ENCODE data around the gene NTN5.

DNA sequence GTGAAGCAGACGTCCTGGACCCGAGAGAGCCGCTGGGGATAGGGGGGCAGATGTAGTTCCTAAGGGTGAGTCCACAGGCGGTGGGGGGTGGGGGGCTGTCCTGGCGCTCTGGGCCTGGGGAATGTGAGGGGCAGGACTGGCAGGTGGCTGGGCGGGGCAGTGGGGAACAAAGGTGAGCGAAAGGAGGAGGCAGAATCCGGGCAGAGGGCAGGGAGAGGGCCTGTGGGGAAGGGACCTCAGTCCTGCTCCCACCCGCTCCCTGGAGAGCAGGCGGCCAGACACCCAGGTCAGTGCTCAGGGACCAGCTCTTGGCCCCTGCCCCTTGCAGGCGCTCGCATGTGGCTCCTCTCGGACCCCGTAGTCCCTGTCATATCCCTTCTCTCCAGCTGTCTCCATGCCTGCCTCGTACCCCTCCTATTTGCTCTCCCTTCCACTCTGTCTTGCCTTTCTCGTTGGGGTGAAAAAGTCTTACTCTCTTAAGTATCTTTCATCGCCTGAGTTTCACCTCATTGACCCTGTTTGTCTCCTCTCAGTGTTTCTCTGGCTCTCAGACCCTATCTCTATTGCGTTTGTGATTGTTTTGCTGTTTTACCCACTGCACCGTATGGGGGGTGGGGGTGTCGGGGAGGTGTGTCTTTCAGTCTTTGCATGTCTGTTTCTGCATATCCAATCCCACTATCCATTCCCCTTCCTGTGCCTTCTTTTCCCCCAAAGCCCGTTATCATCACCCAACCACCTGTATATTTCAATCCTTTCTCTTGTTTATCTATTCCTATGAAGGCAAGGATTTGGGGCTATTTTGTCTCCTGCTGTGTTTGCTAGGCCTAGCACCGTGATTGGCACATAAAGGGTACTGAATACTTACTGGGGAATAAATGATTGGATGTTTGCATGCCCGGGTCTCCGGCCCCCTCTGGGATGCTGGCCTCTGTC, 47.8 kb downstream of the NTN5 start:
- TF ChIP-seq CTCF (IDR thresholded peaks at IDR 0.05 in 8 of 11, conservative IDR thresholded peaks at IDR 0.05 in 3 of 11) = no peak
- TF ChIP-seq POLR2A (IDR thresholded peaks at IDR 0.05) = no peak
- TF ChIP-seq POLR2AphosphoS5 (IDR thresholded peaks at IDR 0.05) = no peak
